Adrenal gland (tissue), 12 donors: ENCODE results near the gene NOL4L. TPM values are rescaled to one million over a fixed set of nuclear protein-coding genes. Genes with fewer than 3 reads are reported as not detected.

Experiments
- DNase-seq, 7 donors: peaks; one replicate each; pipeline ENCODE4 v3.0.0-alpha.2; 2019 to 2020
- H3K27ac ChIP-seq, 5 donors: fragments of 200-600 bp; sonication (generic) in 4 of 5; 1 replicate in 3 of 5; 2 replicates in 2 of 5; pipeline versions ENCODE4 v1.5.1 to v1.8.0; 2016 to 2020; ENCODE audit warnings: mild to moderate bottlenecking in 1 of 5
- H3K27me3 ChIP-seq: fragments of 200-600 bp; 2 replicates; pipeline ENCODE4 v1.8.0; 2021
- H3K36me3 ChIP-seq, 2 donors: fragments of 200-600 bp; replicated peaks in 1 of 2; 1 replicate in 1 of 2; 2 replicates in 1 of 2; pipeline versions ENCODE4 v1.5.1 to v1.8.0; 2018 to 2022
- H3K4me1 ChIP-seq, 2 donors: fragments of 200-600 bp; replicated peaks in 1 of 2; 1 replicate in 1 of 2; 2 replicates in 1 of 2; pipeline versions ENCODE4 v1.5.1 to v1.8.0; 2018 to 2021
- H3K4me3 ChIP-seq, 4 donors: fragments of 200-600 bp; sonication (generic) in 3 of 4; one replicate each; pipeline ENCODE4 v1.5.1; 2016 to 2018
- H3K9me3 ChIP-seq, 3 donors: fragments of 200-600 bp; sonication (generic) in 1 of 3; replicated peaks in 1 of 3; 1 replicate in 2 of 3; 2 replicates in 1 of 3; pipeline versions ENCODE4 v1.5.1 to v1.8.0; 2016 to 2021
- CTCF ChIP-seq, 6 experiments: fragments of 450-650 bp in 4 of 6; fragments of 200-600 bp in 2 of 6; sonication (generic) in 1 of 6; IDR thresholded peaks; 1 replicate in 5 of 6; 2 replicates in 1 of 6; pipeline versions ENCODE4 v1.5.1 to v1.8.0; 2016 to 2021; ENCODE audit warnings: antibody characterized with exemption in 6 of 6, mild to moderate bottlenecking in 2 of 6, moderate library complexity in 1 of 6
- POLR2A ChIP-seq, 2 donors: fragments of 450-650 bp; IDR thresholded peaks; one replicate each; pipeline ENCODE4 v1.6.1; 2017; ENCODE audit warnings: antibody characterized with exemption in 2 of 2, mild to moderate bottlenecking in 2 of 2, moderate library complexity in 1 of 2
- WGBS, 4 donors: extraction: QIAGEN DNeasy Blood & Tissue Kit in 2 of 4; methylation state at CpG; one replicate each; pipeline versions ENCODE4 v1.1.5 to v1.1.7; 2013 to 2017; 5-methylcytosine and 5-hydroxymethylcytosine counted together
- intact Hi-C, 2 donors: fragments of 100-400 bp; cut with DNase I; formaldehyde crosslinking; loops; one replicate each; pipeline versions ENCODE4 v1.14.1 to v1.15.0; 2022 to 2023
- polyA plus RNA-seq, 3 donors: library from polyadenylated mRNA; stranded (reverse); fragments of 200-250 nt in 2 of 3; fragments of 350-450 nt in 1 of 3; fragmentation: Illumina TruSeq in 1 of 3; extraction: RNeasy Lipid Tissue Mini Kit (QIAGEN cat#74804) in 1 of 3; gene quantifications; one replicate each; pipeline ENCODE4 v1.2.3, GENCODE V29; 2013 to 2014
- total RNA-seq, 9 donors: library from RNA; depleted of rRNA in 4 of 9; stranded (reverse); fragments of >200 nt in 4 of 9; fragments of 120-200 nt in 1 of 9; fragmentation: NEBNext Ultra II Directional in 1 of 9; extraction: Animal tissue kit (Norgen Biotek cat#: 25700) in 1 of 9; gene quantifications; one replicate each; pipeline versions ENCODE4 v1.1.0 to v1.2.4, GENCODE V29; 2013 to 2023
- donor health status: healthy with polysubstance abuse.
- donor health status: Bipolar disorder and iron deficiency.
- donor health status: DM: yes; HTN: yes; CAD: no.
- donor health status: DM: no; HTN: no; CAD: no.
- donor health status: DM: no; HTN: no; CAD: no.
- donor health status: DM: yes; HTN: yes; CAD: no.

Gene NOL4L
- total and polyA plus RNA-seq, 12 donors, result 6.4 to 30.4 (median 15.7) TPM

- Histone ChIP-seq H3K4me3 (no peak overlapping the region), H3K36me3 (peaks cover 0 to 7% of the 10 kb centered on the region in 2 donors), H3K4me1 (peaks cover 20 to 58% of the 10 kb centered on the region in 2 donors), H3K27ac (peak overlapping the region in 4 of 5 donors; percentile 57 to 93 (median 76)), H3K27me3 (no peaks in the 10 kb centered on the region), H3K9me3 (no peaks in the 10 kb centered on the region)
- DNase-seq, result peak; percentile 65 to 92 (median 85)
- WGBS, 4 donors, result 30 to 49% (median 47%) methylated on average over 11 to 24 of the region's 24 CpGs
- intact Hi-C loops, result no loop called here
- TF ChIP-seq POLR2A (IDR thresholded peaks at IDR 0.05), result no peak
- TF ChIP-seq CTCF (IDR thresholded peaks at IDR 0.05), result no peak
Observed at GRCh38 chr20:32465092-32465900, 119.8 kb downstream of the NOL4L start.

- H3K4me3 ChIP-seq, result no peak overlapping the region
- H3K9me3 ChIP-seq, result no peaks in the 10 kb centered on the region
- DNase-seq, result no peak
- WGBS, 4 donors, result 83 to 95% (median 90%) methylated on average over 15 to 20 of the region's 20 CpGs
- peaks cover 0 to 7% of the 10 kb centered on the region in 2 donors for H3K36me3 ChIP-seq
- H3K27me3 ChIP-seq, result no peaks in the 10 kb centered on the region
- intact Hi-C loops, result no loop called here
- peaks cover 20 to 50% of the 10 kb centered on the region in 2 donors for H3K4me1 ChIP-seq
- TF ChIP-seq POLR2A (IDR thresholded peaks at IDR 0.05) (no peak), CTCF (IDR thresholded peaks at IDR 0.05) (no peak)
- peak overlapping the region in 2 of 5 donors; percentile 72 to 93 for H3K27ac ChIP-seq
Observed at GRCh38 chr20:32464401-32465091, 120.6 kb downstream of the NOL4L start.

GRCh38 chr20:32463642-32464400, 121.3 kb downstream of the NOL4L start:
- H3K36me3 ChIP-seq, result peaks cover 0 to 7% of the 10 kb centered on the region in 2 donors
- no peak for TF ChIP-seq POLR2A (IDR thresholded peaks at IDR 0.05)
- TF ChIP-seq CTCF (IDR thresholded peaks at IDR 0.05), result no peak
- DNase-seq, result peak in 2 of 7 donors; percentile 45 to 82
- intact Hi-C loops, result no loop called here
- peaks cover 20 to 46% of the 10 kb centered on the region in 2 donors for H3K4me1 ChIP-seq
- H3K9me3 ChIP-seq, result no peaks in the 10 kb centered on the region
- no peak overlapping the region for H3K4me3 ChIP-seq
- H3K27ac ChIP-seq, result peak overlapping the region in 2 of 5 donors; percentile 64 to 72
- 66 to 77% (median 73%) methylated on average over 9 to 28 of the region's 28 CpGs for WGBS, 4 donors
- H3K27me3 ChIP-seq, result no peaks in the 10 kb centered on the region
